ENCODE results near the gene RRM2. TPM values are rescaled to one million over a fixed set of nuclear protein-coding genes. Genes with fewer than 3 reads are reported as not detected.

RRM2 gene
- total RNA-seq, 2 donors from 2014 or later: 0.08 to 0.63 TPM

- Histone ChIP-seq H3K4me3 (no peak overlapping the region), H3K4me1 (peaks cover 0 to 25% of the 10 kb centered on the region in 2 donors), H3K27me3 (no peaks in the 10 kb centered on the region), H3K27ac (no peak overlapping the region), H3K9me3 (no peaks in the 10 kb centered on the region), H3K36me3 (no peaks in the 10 kb centered on the region)
- TF ChIP-seq CTCF (IDR thresholded peaks at IDR 0.05): no peak
- no peak for DNase-seq (ENCODE audit: low spot score)
Observed at GRCh38 chr2:10076988-10077527, 45.5 kb upstream of the RRM2 start.

- Histone ChIP-seq H3K27ac (no peak overlapping the region), H3K4me3 (no peak overlapping the region), H3K9me3 (no peaks in the 10 kb centered on the region), H3K4me1 (peaks cover 0 to 22% of the 10 kb centered on the region in 2 donors), H3K36me3 (no peaks in the 10 kb centered on the region), H3K27me3 (no peaks in the 10 kb centered on the region)
- DNase-seq (ENCODE audit: low spot score): no peak
- no peak for TF ChIP-seq CTCF (IDR thresholded peaks at IDR 0.05)
Observed at GRCh38 chr2:10078001-10078400, 44.5 kb upstream of the RRM2 start.

GRCh38 chr2:10078704-10079265 is 43.8 kb upstream of the RRM2 start:
- no peak for TF ChIP-seq CTCF (IDR thresholded peaks at IDR 0.05)
- Histone ChIP-seq H3K4me3 (peak overlapping the region; percentile 52 to 66), H3K9me3 (no peaks in the 10 kb centered on the region), H3K27me3 (no peaks in the 10 kb centered on the region), H3K4me1 (peaks cover 0 to 22% of the 10 kb centered on the region in 2 donors), H3K36me3 (no peaks in the 10 kb centered on the region), H3K27ac (peak overlapping the region; percentile 76 to 87)
- no peak for DNase-seq (ENCODE audit: low spot score)

- TF ChIP-seq CTCF (IDR thresholded peaks at IDR 0.05): no peak
- Histone ChIP-seq H3K4me1 (peaks cover 0 to 22% of the 10 kb centered on the region in 2 donors), H3K27me3 (no peaks in the 10 kb centered on the region)
Observed at GRCh38 chr2:10079266-10079869, 43.2 kb upstream of the RRM2 start.

GRCh38 chr2:10079870-10080535 is 42.5 kb upstream of the RRM2 start, which contains the start of gene CYS1:
Gene CYS1 (minus strand): TSS chr2:10080411. CDS start chr2:10080223, 188 bp downstream.
- Histone ChIP-seq H3K36me3 (no peaks in the 10 kb centered on the region), H3K27ac (peak within 1 kb of the TSS; percentile 76 to 87), H3K4me1 (peaks cover 0 to 22% of the 10 kb centered on the region in 2 donors), H3K27me3 (no peaks in the 10 kb centered on the region), H3K9me3 (no peaks in the 10 kb centered on the region), H3K4me3 (peak within 1 kb of the TSS; percentile 52 to 66)
- TF ChIP-seq CTCF (IDR thresholded peaks at IDR 0.05): peak in 1 of 2 donors; percentile 14
- no peak for DNase-seq (ENCODE audit: low spot score)

More at GRCh38 chr2:10079266-10079869, 43.2 kb upstream of the RRM2 start:
- no peaks in the 10 kb centered on the region for H3K9me3 ChIP-seq
- no peaks in the 10 kb centered on the region for H3K36me3 ChIP-seq
- H3K4me3 ChIP-seq: peak overlapping the region; percentile 52 to 66
- peak overlapping the region; percentile 76 to 87 for H3K27ac ChIP-seq
- DNase-seq (ENCODE audit: low spot score): no peak

Data from right atrium auricular region (tissue), 2 donors.